GM18868 (cell line): ENCODE results near the gene UNKL.
"Not testable (repeated sequence)": the region's sequence is repeated elsewhere in the genome, so short reads cannot be mapped to it uniquely, and the experiment has no call there.

Experiments used
- ATAC-seq: cut with Tn5 transposase; IDR thresholded peaks from one replicate; pipeline ENCODE4 v1.9.1; 2021; ENCODE audit warnings: mild to moderate bottlenecking, moderate library complexity; ENCODE audit not compliant: unreplicated experiment

UNKL gene

DNA sequence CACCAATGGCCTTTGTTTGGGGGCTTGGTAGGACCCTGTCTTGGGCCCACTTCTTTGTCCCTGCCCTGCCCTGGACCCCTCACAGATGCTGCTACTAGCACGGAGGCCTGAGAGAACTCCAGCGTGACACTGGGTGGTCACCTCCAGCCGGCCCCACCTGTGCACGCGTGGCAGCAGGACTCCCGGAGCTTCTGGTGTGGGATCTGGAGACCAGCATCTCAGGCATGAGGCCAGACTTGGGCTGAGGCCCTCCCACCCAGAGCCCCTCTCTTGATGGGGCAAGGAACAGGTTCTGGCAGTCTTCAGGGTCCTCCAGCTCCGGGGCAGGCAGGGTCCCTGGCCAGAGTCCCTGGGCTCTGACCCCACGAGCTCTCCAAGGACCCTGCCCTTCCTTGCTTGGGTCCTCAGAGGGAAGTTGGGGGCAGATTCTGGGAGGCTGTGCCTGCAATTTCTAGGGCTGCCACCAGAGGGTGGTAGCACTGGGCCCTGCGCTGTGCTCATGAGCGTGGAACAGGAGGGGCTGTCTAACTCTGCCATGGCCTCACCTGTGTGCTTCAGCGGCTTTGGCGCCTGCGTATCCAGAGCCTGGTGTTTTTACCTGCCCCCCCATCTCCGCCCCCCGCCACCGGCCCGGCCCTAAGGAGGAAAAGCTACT lies 84.1 kb downstream of the UNKL start:
- no peak for ATAC-seq

DNA sequence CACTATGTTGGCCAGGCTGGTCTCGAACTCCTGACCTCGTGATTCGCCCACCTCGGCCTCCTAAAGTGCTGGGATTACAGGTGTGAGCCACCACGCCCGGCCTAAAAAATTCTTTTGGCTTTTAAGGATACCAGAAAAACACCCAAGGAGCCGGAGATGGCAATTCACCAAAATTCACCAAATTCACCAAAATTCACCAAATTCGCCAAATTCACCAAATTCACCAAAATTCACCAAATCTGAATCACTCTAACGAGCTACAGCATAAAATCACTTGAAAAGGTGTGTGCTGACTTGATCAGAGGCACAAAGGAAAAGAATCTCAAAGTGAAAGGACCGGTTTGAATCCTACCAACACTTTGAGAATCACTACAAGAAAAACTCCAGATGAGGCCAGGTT lies 85.5 kb downstream of the UNKL start:
- ATAC-seq, result not testable (repeated sequence)

- not testable (repeated sequence) for ATAC-seq
Measured at GRCh38 chr16:1328136-1328535, 86.4 kb downstream of the UNKL start.

DNA sequence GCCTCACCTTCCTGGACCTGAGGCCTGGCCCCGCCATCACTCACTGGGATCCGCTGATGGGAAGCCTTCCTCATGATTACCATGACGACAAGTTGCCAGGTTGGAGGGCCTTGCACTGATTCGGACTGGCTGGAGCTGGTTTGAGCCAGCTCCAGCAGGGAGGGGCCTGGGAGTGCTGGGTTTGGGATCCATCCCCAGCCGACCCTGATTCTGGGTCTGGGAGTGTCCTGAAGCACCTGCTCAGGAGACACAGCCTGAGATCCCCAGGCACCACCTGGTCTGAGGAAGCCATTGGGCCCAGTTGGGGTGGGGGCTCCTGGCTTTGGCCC lies 86.9 kb downstream of the UNKL start:
- no peak for ATAC-seq

- ATAC-seq, result no peak
Measured at GRCh38 chr16:1326946-1327618, 87.4 kb downstream of the UNKL start.

DNA sequence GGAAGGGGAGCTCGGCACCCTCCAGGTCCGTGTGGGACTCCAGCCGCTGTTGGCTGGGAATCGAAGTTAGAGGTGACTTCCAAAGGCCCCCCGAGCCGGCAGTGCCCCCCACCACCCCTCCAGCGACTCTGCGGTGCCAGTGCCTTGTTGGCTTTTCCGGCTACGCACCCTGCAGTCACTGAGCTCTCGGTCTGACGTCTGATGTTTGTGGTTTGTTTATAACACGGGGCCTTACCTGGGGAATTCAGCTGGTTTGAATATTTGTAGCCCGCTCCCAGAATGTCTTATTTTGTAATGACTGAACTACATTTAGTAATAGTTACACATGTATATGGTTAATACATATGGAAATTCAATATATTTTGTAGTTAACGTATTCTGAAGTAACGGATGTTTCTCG lies 88.1 kb downstream of the UNKL start:
- ATAC-seq, result no peak

GRCh38 chr16:1325673-1326371 lies 88.7 kb downstream of the UNKL start:
- no peak for ATAC-seq

DNA sequence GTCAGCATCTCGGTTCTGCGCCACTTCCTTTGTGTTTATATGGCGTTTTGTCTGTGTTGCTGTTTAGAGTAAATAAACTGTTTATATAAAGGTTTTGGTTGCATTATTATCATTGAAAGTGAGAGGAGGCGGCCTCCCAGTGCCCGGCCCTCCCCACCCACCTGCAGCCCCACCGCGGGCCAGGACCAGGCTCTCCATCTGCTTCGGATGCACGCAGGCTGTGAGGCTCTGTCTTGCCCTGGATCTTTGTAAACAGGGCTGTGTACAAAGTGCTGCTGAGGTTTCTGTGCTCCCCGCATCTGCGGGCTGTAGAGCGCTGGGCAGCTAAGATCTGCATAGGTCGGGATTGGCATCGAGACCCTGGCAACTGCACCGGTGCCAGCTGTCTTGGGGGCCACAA lies 89.2 kb downstream of the UNKL start:
- ATAC-seq, result no peak

DNA sequence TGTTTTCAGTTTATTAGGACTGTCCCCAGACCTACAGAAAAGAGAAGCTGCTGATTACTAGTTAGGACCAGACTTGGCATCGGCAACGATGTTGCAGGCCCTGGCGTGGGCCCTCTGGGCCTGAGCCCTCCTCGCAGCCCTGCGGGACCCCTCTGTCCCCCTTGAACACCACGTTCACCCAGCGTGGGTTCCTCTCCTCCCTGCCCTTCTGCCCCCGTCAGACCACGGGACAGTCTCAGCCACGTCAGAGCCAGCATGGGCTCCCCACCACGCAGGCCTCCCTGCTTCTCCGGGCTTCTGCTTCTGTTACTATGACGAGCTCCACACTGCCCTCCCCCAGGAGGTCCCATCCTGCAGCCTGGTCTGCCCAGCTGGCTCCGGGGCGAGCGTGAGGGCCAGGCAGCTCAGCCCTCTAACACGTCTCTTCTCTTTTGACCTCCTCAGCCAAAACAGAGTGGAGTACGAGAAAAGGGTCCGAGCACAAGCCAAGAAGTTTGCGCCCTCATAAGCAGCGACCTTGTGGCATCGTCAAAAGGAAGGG lies 90.1 kb downstream of the UNKL start:
- no peak for ATAC-seq

- ATAC-seq, result no peak
Measured at GRCh38 chr16:1323296-1324239, 90.9 kb downstream of the UNKL start.

GRCh38 chr16:1322407-1322806 lies 92.1 kb downstream of the UNKL start:
- ATAC-seq, result no peak

- ATAC-seq, result no peak
Measured at GRCh38 chr16:1320658-1321240, 93.8 kb downstream of the UNKL start.

GRCh38 chr16:1320097-1320496 lies 94.4 kb downstream of the UNKL start:
- ATAC-seq, result no peak

GRCh38 chr16:1319041-1319440 lies 95.5 kb downstream of the UNKL start:
- ATAC-seq, result no peak

GRCh38 chr16:1318268-1318545 lies 96.3 kb downstream of the UNKL start:
- ATAC-seq, result no peak

GRCh38 chr16:1317479-1318267 lies 96.8 kb downstream of the UNKL start:
- no peak for ATAC-seq

DNA sequence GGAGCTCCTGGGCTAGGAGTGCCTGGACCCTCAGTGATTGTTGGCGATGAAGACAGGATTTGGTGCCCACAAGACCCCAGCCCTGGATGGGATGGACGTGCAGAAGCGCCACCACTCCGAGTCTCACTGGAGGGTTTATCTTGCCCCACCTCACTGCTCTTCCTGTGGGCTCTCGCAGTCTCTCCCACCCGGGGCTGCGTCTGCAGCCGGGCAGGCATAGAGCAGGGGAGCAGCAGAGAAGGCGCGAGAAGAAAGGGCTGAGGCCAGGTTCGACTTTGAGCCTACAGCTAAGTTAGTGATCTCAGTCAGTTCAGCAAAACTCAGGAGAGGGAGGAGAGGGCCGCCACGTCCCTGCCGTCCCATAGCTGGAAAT lies 98.5 kb downstream of the UNKL start:
- ATAC-seq, result no peak

DNA sequence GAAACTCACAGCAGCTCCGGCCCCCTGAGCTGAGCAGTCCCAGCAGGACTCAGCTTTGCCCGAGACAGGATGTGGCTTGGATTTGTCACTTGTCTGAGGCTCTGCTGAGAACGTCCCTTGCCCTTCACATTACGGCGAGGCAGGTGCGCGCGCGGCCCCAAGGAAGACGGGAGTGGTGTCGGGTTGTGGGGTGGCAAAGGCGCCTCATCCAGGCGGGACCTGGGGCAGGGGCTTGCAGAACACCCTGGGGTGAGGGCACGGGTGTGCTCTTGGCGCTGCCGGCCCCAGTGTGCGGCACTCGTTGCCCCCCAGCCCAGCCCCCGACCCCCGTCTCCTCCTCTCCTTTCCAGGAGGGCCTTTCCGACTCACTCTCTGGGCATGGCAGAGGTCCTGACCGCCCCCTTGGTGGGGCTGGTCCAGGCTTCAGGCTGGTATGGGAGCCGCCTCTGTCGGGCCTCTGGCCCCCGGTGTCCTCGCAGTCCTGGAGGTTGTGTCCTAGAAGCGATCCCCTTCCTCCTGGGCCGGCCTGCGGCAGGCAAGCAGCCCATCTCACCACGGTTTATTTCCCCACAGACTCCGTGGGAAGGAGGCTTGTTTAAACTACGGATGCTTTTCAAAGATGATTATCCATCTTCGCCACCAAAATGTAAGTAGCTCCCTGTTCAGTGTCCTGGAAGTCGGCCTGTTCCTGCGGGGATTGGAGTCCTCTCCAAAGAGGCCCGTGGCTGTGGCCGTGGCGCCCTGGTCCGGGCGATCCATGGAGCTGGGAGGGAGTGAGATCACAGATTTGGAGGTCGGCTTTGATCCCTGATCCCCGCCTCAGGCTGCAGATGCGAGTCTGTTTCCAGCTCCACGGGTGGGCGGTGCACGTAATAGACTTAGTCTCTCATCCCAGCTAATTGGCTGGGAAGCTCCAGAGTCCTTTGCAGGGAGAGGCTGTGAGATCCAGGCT lies 99.1 kb downstream of the UNKL start:
- no peak for ATAC-seq
